ENCODE data around the gene MED26.

Gene MED26

GRCh38 chr19:16645140-16645539 lies 17.1 kb upstream of the MED26 start:
- Histone ChIP-seq H3K36me3 (ENCODE audit: control insufficient read depth, insufficient read depth, low read length) (peaks cover 28% of the 10 kb centered on the region), H3K27me3 (ENCODE audit: control insufficient read depth, insufficient read depth, low read length) (no peaks in the 10 kb centered on the region), H3K4me1 (ENCODE audit: control insufficient read depth, insufficient read depth, low read length) (no peaks in the 10 kb centered on the region), H3K4me3 (ENCODE audit: low read depth, low read length) (no peak overlapping the region), H3K9ac (ENCODE audit: low read depth, low read length) (no peak overlapping the region), H3K9me3 (ENCODE audit: control insufficient read depth, insufficient read depth, low read length) (no peaks in the 10 kb centered on the region)

- Histone ChIP-seq H3K4me1 (ENCODE audit: control insufficient read depth, insufficient read depth, low read length) (peaks cover 2% of the 10 kb centered on the region), H3K36me3 (ENCODE audit: control insufficient read depth, insufficient read depth, low read length) (peaks cover 24% of the 10 kb centered on the region), H3K9me3 (ENCODE audit: control insufficient read depth, insufficient read depth, low read length) (no peaks in the 10 kb centered on the region), H3K9ac (ENCODE audit: low read depth, low read length) (no peak overlapping the region), H3K4me3 (ENCODE audit: low read depth, low read length) (no peak overlapping the region), H3K27me3 (ENCODE audit: control insufficient read depth, insufficient read depth, low read length) (no peaks in the 10 kb centered on the region)
Measured at GRCh38 chr19:16641695-16642094, 13.7 kb upstream of the MED26 start.

- peaks cover 2% of the 10 kb centered on the region for H3K4me1 ChIP-seq (ENCODE audit: control insufficient read depth, insufficient read depth, low read length)
- H3K4me3 ChIP-seq (ENCODE audit: low read depth, low read length): no peak overlapping the region
- no peaks in the 10 kb centered on the region for H3K27me3 ChIP-seq (ENCODE audit: control insufficient read depth, insufficient read depth, low read length)
- H3K36me3 ChIP-seq (ENCODE audit: control insufficient read depth, insufficient read depth, low read length): peaks cover 20% of the 10 kb centered on the region
- no peak overlapping the region for H3K9ac ChIP-seq (ENCODE audit: low read depth, low read length)
- H3K9me3 ChIP-seq (ENCODE audit: control insufficient read depth, insufficient read depth, low read length): no peaks in the 10 kb centered on the region
Measured at GRCh38 chr19:16640951-16641350, 12.9 kb upstream of the MED26 start.

GRCh38 chr19:16638666-16639065 lies 10.7 kb upstream of the MED26 start:
- no peak overlapping the region for H3K9ac ChIP-seq (ENCODE audit: low read depth, low read length)
- no peak overlapping the region for H3K4me3 ChIP-seq (ENCODE audit: low read depth, low read length)
- no peaks in the 10 kb centered on the region for H3K27me3 ChIP-seq (ENCODE audit: control insufficient read depth, insufficient read depth, low read length)
- H3K36me3 ChIP-seq (ENCODE audit: control insufficient read depth, insufficient read depth, low read length): peaks cover 8% of the 10 kb centered on the region
- peaks cover 2% of the 10 kb centered on the region for H3K4me1 ChIP-seq (ENCODE audit: control insufficient read depth, insufficient read depth, low read length)
- H3K9me3 ChIP-seq (ENCODE audit: control insufficient read depth, insufficient read depth, low read length): no peaks in the 10 kb centered on the region

- H3K4me3 ChIP-seq (ENCODE audit: low read depth, low read length): no peak overlapping the region
- peaks cover 2% of the 10 kb centered on the region for H3K4me1 ChIP-seq (ENCODE audit: control insufficient read depth, insufficient read depth, low read length)
- H3K9me3 ChIP-seq (ENCODE audit: control insufficient read depth, insufficient read depth, low read length): no peaks in the 10 kb centered on the region
- no peak overlapping the region for H3K9ac ChIP-seq (ENCODE audit: low read depth, low read length)
- peaks cover 4% of the 10 kb centered on the region for H3K36me3 ChIP-seq (ENCODE audit: control insufficient read depth, insufficient read depth, low read length)
- no peaks in the 10 kb centered on the region for H3K27me3 ChIP-seq (ENCODE audit: control insufficient read depth, insufficient read depth, low read length)
Measured at GRCh38 chr19:16637535-16637934, 9.5 kb upstream of the MED26 start.

- H3K27me3 ChIP-seq (ENCODE audit: control insufficient read depth, insufficient read depth, low read length): no peaks in the 10 kb centered on the region
- no peaks in the 10 kb centered on the region for H3K36me3 ChIP-seq (ENCODE audit: control insufficient read depth, insufficient read depth, low read length)
- H3K4me1 ChIP-seq (ENCODE audit: control insufficient read depth, insufficient read depth, low read length): peaks cover 4% of the 10 kb centered on the region
- no peaks in the 10 kb centered on the region for H3K9me3 ChIP-seq (ENCODE audit: control insufficient read depth, insufficient read depth, low read length)
- no peak overlapping the region for H3K4me3 ChIP-seq (ENCODE audit: low read depth, low read length)
- H3K9ac ChIP-seq (ENCODE audit: low read depth, low read length): no peak overlapping the region
Measured at GRCh38 chr19:16631465-16631864, 3.5 kb upstream of the MED26 start.

- Histone ChIP-seq H3K9me3 (ENCODE audit: control insufficient read depth, insufficient read depth, low read length) (no peaks in the 10 kb centered on the region), H3K9ac (ENCODE audit: low read depth, low read length) (peak overlapping the region; percentile 94), H3K4me3 (ENCODE audit: low read depth, low read length) (peak overlapping the region; percentile 87), H3K4me1 (ENCODE audit: control insufficient read depth, insufficient read depth, low read length) (peaks cover 22% of the 10 kb centered on the region), H3K36me3 (ENCODE audit: control insufficient read depth, insufficient read depth, low read length) (no peaks in the 10 kb centered on the region), H3K27me3 (ENCODE audit: control insufficient read depth, insufficient read depth, low read length) (no peaks in the 10 kb centered on the region)
Measured at GRCh38 chr19:16628984-16629691, 1.1 kb upstream of the MED26 start.

- Histone ChIP-seq H3K4me1 (ENCODE audit: control insufficient read depth, insufficient read depth, low read length) (peaks cover 22% of the 10 kb centered on the region), H3K9me3 (ENCODE audit: control insufficient read depth, insufficient read depth, low read length) (no peaks in the 10 kb centered on the region), H3K36me3 (ENCODE audit: control insufficient read depth, insufficient read depth, low read length) (no peaks in the 10 kb centered on the region), H3K4me3 (ENCODE audit: low read depth, low read length) (peak overlapping the region; percentile 93), H3K9ac (ENCODE audit: low read depth, low read length) (peak overlapping the region; percentile 87), H3K27me3 (ENCODE audit: control insufficient read depth, insufficient read depth, low read length) (no peaks in the 10 kb centered on the region)
Measured at GRCh38 chr19:16627928-16628182, 149 bp downstream of the MED26 start.

GRCh38 chr19:16627193-16627927 lies 644 bp downstream of the MED26 start:
- Histone ChIP-seq H3K4me3 (ENCODE audit: low read depth, low read length) (peak overlapping the region; percentile 93), H3K9me3 (ENCODE audit: control insufficient read depth, insufficient read depth, low read length) (no peaks in the 10 kb centered on the region), H3K9ac (ENCODE audit: low read depth, low read length) (peak overlapping the region; percentile 87), H3K36me3 (ENCODE audit: control insufficient read depth, insufficient read depth, low read length) (no peaks in the 10 kb centered on the region), H3K4me1 (ENCODE audit: control insufficient read depth, insufficient read depth, low read length) (peaks cover 22% of the 10 kb centered on the region), H3K27me3 (ENCODE audit: control insufficient read depth, insufficient read depth, low read length) (no peaks in the 10 kb centered on the region)

- Histone ChIP-seq H3K9ac (ENCODE audit: low read depth, low read length) (peak overlapping the region; percentile 87), H3K9me3 (ENCODE audit: control insufficient read depth, insufficient read depth, low read length) (no peaks in the 10 kb centered on the region), H3K4me3 (ENCODE audit: low read depth, low read length) (peak overlapping the region; percentile 93), H3K4me1 (ENCODE audit: control insufficient read depth, insufficient read depth, low read length) (peaks cover 22% of the 10 kb centered on the region), H3K27me3 (ENCODE audit: control insufficient read depth, insufficient read depth, low read length) (no peaks in the 10 kb centered on the region), H3K36me3 (ENCODE audit: control insufficient read depth, insufficient read depth, low read length) (no peaks in the 10 kb centered on the region)
Measured at GRCh38 chr19:16626796-16627192, 1.2 kb downstream of the MED26 start.

- H3K27me3 ChIP-seq (ENCODE audit: control insufficient read depth, insufficient read depth, low read length): no peaks in the 10 kb centered on the region
- no peaks in the 10 kb centered on the region for H3K9me3 ChIP-seq (ENCODE audit: control insufficient read depth, insufficient read depth, low read length)
- H3K4me3 ChIP-seq (ENCODE audit: low read depth, low read length): no peak overlapping the region
- H3K9ac ChIP-seq (ENCODE audit: low read depth, low read length): no peak overlapping the region
- H3K4me1 ChIP-seq (ENCODE audit: control insufficient read depth, insufficient read depth, low read length): peaks cover 22% of the 10 kb centered on the region
- H3K36me3 ChIP-seq (ENCODE audit: control insufficient read depth, insufficient read depth, low read length): no peaks in the 10 kb centered on the region
Measured at GRCh38 chr19:16625163-16625958, 2.6 kb downstream of the MED26 start.

- Histone ChIP-seq H3K9ac (ENCODE audit: low read depth, low read length) (peak overlapping the region; percentile 38), H3K4me3 (ENCODE audit: low read depth, low read length) (no peak overlapping the region), H3K27me3 (ENCODE audit: control insufficient read depth, insufficient read depth, low read length) (no peaks in the 10 kb centered on the region), H3K9me3 (ENCODE audit: control insufficient read depth, insufficient read depth, low read length) (no peaks in the 10 kb centered on the region), H3K36me3 (ENCODE audit: control insufficient read depth, insufficient read depth, low read length) (no peaks in the 10 kb centered on the region), H3K4me1 (ENCODE audit: control insufficient read depth, insufficient read depth, low read length) (peaks cover 19% of the 10 kb centered on the region)
Measured at GRCh38 chr19:16624236-16624635, 3.8 kb downstream of the MED26 start.
